Measurements from ENCODE around the gene HNRNPU.
A peak's percentile ranks its signal among the peaks of the same experiment; 100 is the strongest.

The HNRNPU gene

DNA sequence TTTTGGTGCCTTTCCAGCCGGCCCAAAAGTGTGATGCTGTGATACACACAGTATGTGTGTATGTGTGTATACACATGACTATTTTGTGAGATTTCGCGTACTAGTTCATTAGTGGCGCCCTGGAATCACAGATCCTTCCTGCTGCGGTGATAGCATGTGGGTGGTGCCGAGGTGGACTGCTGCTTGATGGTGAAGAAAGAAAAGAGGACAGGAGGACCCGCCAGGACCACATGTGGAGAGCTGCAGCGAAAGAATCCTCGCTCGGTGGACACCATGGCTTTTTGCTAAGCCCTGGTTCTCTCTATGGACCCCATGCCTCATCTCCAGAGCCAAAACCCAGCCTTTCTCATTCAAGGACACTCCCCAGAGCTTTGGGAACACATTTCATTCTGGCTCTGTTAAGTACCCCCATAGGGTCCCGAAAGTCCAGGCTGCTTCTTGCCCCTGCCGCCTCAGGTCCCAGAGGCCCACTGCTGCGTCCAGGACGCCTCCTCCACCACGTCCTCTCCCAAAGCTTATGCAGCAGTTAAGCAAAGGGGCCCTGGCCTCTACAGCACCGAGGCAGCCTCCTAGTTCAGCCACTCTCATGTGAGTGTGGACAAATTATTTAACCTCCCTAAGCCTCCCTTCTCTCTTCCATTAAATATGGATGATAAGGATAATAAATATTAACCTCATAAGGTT is 61.6 kb downstream of the HNRNPU start:
- DNase-seq (ENCODE audit: low spot score) = no peak

DNA sequence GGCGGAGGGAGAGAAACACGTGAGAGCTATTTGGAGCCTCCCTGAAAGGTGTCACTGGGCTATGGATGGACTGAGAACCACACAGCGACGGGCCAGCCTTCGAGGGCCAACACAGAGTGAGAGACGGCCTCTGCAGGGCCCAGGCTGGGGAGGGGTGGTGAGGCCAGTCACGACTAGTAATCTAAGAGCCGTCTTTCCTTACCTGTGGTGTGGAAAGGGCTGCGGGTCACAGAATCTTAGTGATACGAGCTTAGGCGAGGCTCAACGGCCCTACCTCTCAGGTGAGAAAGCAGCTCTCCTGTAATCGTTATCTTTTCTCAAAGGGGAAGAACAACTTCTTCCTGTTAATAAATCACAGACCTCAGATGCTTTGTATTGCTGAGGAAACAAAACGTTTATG is 62.3 kb downstream of the HNRNPU start:
- no peak for DNase-seq (ENCODE audit: low spot score)

- peak; percentile 37 for DNase-seq (ENCODE audit: low spot score)
Measured at GRCh38 chr1:244801246-244801645, 63.1 kb downstream of the HNRNPU start.

GRCh38 chr1:244800821-244801220 is 63.5 kb downstream of the HNRNPU start:
- no peak for DNase-seq (ENCODE audit: low spot score)
